Activated CD4-positive, alpha-beta T cell treated with anti-CD3 and anti-CD28 coated beads for 36 hours (primary cell): ENCODE results near the gene SLX4IP. TPM values are rescaled to one million over a fixed set of nuclear protein-coding genes. Genes with fewer than 3 reads are reported as not detected.

Experiments
- ATAC-seq: fragments of 200-7000 bp; cut with Tn5 transposase; one replicate; pipeline ENCODE4 v1.10.0; 2021; ENCODE audit warnings: mild to moderate bottlenecking, moderate library complexity
- CTCF ChIA-PET: fragments of 350-600 bp; sonication (Branson Sonifier 250); formaldehyde crosslinking; loops from one replicate; lab custom pipeline; 2021; ENCODE audit warnings: antibody characterized with exemption; lab: Charles Lee
- POLR2A ChIA-PET: fragments of 350-600 bp; sonication (Branson Sonifier 250); formaldehyde crosslinking; loops from one replicate; lab custom pipeline; 2021; ENCODE audit warnings: antibody characterized with exemption, inconsistent platforms; lab: Charles Lee
- DNase-seq: peaks from one replicate; pipeline ENCODE4 v3.0.0-alpha.2; 2020
- H3K27ac Mint-ChIP-seq: one replicate; pipeline ENCODE4 v1.8.0; 2021; ENCODE audit warnings: mixed read lengths
- H3K27me3 Mint-ChIP-seq: one replicate; pipeline ENCODE4 v1.8.0; 2021; ENCODE audit warnings: mixed read lengths
- H3K36me3 Mint-ChIP-seq: one replicate; pipeline ENCODE4 v1.8.0; 2021; ENCODE audit warnings: low read depth, mixed read lengths
- H3K4me1 Mint-ChIP-seq: one replicate; pipeline ENCODE4 v1.8.0; 2021; ENCODE audit warnings: mixed read lengths
- H3K4me3 Mint-ChIP-seq: one replicate; pipeline ENCODE4 v1.8.0; 2021; ENCODE audit warnings: mild to moderate bottlenecking, moderate library complexity, mixed read lengths
- H3K9me3 Mint-ChIP-seq: one replicate; pipeline ENCODE4 v1.8.0; 2021; ENCODE audit warnings: low read depth, mixed read lengths
- intact Hi-C, 2 experiments: fragments of 100-400 bp; cut with DNase I in 1 of 2; cut with micrococcal nuclease in 1 of 2; formaldehyde crosslinking; loops; one replicate each; pipeline versions ENCODE4 v1.14.2 to v1.15.1; 2022 to 2024; cut with DNase I, micrococcal nuclease
- total RNA-seq, 2 experiments: library from RNA; stranded (reverse); gene quantifications; one replicate each; pipeline ENCODE4 v1.2.3, GENCODE V29; 2021

SLX4IP gene
- total RNA-seq, 2 experiments from 2014 or later = 7.4 to 7.8 TPM

DNA sequence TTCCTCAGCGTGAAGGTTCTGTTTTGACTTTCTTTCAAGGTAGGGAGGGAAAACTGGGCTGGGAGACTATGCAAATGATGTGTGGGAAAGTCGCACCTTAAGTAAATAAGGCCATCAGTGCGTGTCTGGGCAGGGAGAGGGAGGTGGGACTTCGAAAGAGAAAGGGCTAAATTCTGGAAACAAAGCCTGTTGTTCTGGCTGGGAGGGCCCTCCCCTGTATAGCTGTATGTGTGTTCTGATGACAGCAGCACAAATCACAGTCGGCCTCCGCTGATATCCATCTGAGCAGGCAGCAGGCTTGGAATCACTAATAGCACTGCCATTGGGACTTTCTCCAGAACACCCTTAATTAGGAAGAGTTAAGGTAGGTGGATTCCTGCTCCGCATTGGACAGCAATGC lies 219.5 kb downstream of the SLX4IP start:
- intact Hi-C loops = no loop called here
- CTCF ChIA-PET = no interaction called here
- POLR2A ChIA-PET = no interaction called here
- DNase-seq (no peak), ATAC-seq (no peak)
- Mint-ChIP-seq H3K27ac (no peak overlapping the region), H3K36me3 (no peaks in the 10 kb centered on the region), H3K4me3 (no peak overlapping the region), H3K4me1 (peaks cover 3% of the 10 kb centered on the region), H3K9me3 (no peaks in the 10 kb centered on the region), H3K27me3 (peaks cover 8% of the 10 kb centered on the region)

DNA sequence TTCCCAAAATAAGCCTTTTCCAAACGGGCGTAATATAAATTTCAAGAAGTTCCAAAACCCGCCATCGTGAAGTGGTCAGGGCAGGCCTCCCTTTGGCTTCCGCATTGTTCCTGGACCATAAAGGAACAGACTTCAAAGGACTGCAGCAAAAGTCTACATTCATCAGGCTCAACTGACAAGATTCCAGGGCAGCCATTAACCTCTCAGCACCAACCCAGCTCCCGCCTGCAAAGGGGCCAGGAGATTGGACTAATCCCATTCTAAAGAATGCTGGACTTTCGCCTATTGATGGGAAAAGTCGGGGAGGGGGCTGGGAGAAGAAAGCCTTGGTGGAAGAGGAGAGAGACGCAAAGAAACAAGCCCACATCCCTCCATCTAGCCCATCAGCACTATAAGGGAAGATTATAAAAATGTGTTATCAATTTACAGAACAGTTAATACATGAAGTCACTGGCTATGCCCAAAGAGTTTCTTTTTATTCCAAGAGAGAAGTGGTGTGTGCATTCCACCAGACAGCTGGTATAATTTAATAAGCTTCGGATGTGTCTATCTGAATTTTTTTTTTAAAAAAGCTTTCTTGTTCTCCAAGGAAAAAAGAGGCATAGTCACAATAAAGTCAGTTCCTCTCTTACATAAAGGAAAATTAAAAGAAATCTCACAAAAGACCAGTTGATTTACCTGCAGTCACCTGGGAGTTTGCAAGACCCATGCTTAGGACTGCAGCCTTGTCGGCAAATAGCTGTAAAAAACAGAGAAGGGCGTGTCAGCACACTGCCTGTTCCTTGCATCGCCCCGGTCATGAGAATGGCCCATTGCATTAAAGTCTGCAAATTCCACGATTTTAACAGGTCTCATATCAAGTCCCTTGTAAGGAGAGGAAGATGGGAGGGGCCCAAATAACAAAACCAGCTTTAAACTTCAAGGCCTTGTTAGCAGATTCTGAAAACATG lies 220.9 kb downstream of the SLX4IP start:
- Mint-ChIP-seq H3K9me3 (no peaks in the 10 kb centered on the region), H3K36me3 (no peaks in the 10 kb centered on the region), H3K27me3 (peaks cover 10% of the 10 kb centered on the region), H3K27ac (no peak overlapping the region), H3K4me1 (peaks cover 3% of the 10 kb centered on the region), H3K4me3 (no peak overlapping the region)
- DNase-seq = no peak
- ATAC-seq = no peak
- POLR2A ChIA-PET = no interaction called here
- intact Hi-C loops = no loop called here
- CTCF ChIA-PET = interaction anchor here (0.6 to 0.7 kb wide), 2 partner anchors 15 to 459 kb away, joined by 3 read pairs; no protein-coding TSS in a partner anchor

DNA sequence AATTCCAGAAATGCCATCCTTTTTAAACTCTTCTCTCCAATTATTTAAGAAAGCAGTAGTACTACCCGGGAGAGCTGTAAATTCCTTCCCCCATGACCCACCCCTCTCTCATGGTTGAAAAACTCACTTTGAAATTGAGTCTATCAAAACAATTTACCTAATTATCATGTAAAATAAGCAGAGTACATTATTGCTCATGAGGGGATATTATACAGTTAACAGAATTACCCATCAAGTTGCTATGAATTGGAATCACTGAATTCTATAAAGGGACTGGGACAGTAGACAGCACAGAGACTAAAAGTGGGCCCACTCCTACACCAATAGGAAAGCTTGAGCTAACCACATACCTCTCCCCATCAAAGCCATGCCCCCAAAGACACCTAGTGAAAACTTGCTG lies 222.3 kb downstream of the SLX4IP start:
- no peaks in the 10 kb centered on the region for H3K9me3 Mint-ChIP-seq
- H3K4me3 Mint-ChIP-seq = no peak overlapping the region
- CTCF ChIA-PET = interaction anchor here (0.6 kb wide), 1 partner anchor 119 kb away, joined by 4 read pairs; no protein-coding TSS in a partner anchor
- intact Hi-C loops = no loop called here
- no peaks in the 10 kb centered on the region for H3K36me3 Mint-ChIP-seq
- no peak overlapping the region for H3K27ac Mint-ChIP-seq
- H3K27me3 Mint-ChIP-seq = peaks cover 18% of the 10 kb centered on the region
- ATAC-seq (no peak), DNase-seq (no peak)
- peaks cover 3% of the 10 kb centered on the region for H3K4me1 Mint-ChIP-seq
- POLR2A ChIA-PET = no interaction called here

DNA sequence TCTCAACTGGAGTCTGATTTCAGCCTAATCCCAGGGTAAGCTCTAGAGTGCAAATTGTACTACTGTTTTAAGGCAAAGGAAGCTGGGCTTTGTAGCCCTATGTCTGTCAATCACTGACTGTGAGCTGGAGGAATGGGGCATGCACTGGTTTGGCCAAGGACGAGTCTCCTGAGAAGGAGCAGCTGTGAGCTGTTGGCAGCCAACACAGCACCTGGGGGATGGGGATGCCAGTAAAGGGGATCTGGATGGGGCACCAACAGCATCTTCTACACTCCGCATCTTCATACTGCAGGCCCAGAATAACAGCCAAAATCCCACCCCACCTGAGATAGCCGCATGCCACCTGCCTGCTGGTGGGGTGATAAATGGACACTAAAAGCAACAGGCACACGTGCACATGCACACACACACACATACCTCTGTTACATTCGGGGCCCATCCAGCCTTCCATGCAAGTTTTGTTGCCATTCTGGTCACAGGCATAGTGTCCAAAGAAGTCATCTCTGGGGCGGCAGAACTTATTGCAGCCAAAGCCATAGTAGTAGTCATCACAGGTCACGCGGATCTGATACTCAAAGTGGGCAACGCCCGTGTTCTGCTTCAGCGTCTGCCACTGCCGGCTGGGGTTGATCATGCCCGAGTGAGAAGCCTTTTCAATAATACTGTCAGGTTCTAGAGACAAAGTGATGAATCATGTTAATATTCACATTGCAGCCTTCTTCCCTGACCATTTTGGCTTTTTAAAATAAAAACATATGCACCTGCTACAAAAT lies 223.1 kb downstream of the SLX4IP start:
- intact Hi-C loops = no loop called here

DNA sequence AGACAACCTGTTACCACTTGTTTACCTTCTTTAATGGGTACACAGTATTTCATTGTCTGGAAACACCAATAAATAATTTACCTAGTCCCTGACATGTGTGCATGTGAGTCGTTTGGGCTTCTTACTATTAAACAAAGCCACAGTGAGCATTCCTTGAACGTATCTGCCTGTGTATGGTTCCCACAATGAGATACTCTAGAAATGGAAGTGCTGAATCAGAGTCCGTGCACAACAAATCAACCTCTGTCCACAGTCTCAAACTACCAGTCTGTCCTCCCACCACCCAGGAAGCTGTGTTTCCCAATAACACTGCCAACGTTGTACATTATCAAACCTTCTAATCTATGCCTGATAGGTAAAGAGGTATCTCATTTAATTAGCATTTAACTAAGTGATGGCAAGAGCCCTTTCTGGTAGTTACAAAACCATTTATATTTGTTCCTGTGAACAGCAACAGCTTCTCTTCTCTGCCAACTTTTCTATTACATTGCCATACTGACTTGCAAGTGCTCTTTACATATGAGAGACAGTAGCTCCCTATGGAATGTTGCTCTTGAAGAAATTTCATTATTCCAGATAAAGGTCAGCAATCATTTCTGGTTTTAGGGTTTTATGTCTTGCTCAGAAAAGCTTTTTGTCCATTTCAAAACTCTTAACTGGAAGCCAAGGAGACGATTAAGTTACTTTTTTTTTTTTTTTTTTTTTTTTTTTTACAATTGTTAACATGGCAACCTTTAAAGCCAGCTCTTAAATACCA lies 223.9 kb downstream of the SLX4IP start:
- H3K27ac Mint-ChIP-seq = no peak overlapping the region
- no peaks in the 10 kb centered on the region for H3K4me1 Mint-ChIP-seq
- no peak for DNase-seq
- intact Hi-C loops = no loop called here
- no peak overlapping the region for H3K4me3 Mint-ChIP-seq
- peaks cover 21% of the 10 kb centered on the region for H3K27me3 Mint-ChIP-seq
- ATAC-seq = no peak
- CTCF ChIA-PET = interaction anchor here (0.9 kb wide), 1 partner anchor 88 kb away, joined by 3 read pairs; no protein-coding TSS in a partner anchor
- no peaks in the 10 kb centered on the region for H3K9me3 Mint-ChIP-seq
- H3K36me3 Mint-ChIP-seq = no peaks in the 10 kb centered on the region
- POLR2A ChIA-PET = no interaction called here

More for the DNA sequence above, 223.1 kb downstream of the SLX4IP start:
- ChIA-PET POLR2A (no interaction called here), CTCF (no interaction called here)
- ATAC-seq (no peak), DNase-seq (no peak)
- H3K4me3 Mint-ChIP-seq = no peak overlapping the region
- H3K4me1 Mint-ChIP-seq = peaks cover 3% of the 10 kb centered on the region
- no peaks in the 10 kb centered on the region for H3K9me3 Mint-ChIP-seq
- H3K36me3 Mint-ChIP-seq = no peaks in the 10 kb centered on the region
- H3K27ac Mint-ChIP-seq = no peak overlapping the region
- H3K27me3 Mint-ChIP-seq = peaks cover 20% of the 10 kb centered on the region

DNA sequence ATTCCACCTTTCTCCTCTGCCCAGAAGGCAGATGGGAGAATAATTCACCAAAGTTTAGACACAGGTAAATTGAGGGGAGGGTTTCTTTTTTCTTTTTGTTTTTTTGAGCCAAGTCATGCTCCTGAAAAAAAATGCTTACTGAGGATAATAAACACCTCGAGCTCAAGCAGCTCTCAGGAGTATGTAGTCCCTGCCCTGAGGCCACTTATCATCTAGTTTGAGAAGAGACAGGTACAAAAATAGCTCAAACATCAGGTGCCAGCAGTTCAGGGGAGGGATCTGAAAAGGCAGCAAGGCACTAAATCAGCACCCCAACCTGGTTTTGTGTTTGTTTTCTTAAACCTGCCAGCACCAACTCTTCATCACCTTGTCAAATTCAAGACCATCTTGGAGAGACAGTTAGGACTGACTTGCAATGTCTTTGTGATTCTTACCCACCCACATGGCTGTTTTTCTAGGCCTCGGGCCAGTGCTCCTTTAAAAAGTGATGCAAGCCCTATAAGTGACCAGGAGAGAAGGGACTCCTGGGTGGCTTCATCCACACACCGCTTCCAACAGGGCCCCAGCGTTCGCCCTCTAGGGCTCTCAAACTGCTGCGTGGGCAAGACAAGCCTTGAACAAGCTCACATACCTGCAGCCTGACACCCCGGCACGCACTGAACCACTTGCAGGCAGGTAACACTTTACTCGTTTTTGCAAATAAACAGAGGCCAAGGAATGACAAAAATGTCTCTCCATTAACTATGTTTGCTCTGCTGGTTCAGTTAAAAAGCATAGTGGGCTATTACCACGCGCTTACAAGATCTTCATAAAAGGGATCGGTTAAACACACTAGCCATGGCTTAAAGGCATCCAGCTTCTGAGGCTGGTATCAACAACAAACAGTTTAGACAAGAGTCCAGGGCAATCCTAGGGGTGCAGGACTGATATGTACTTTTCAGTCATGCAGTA lies 224.8 kb downstream of the SLX4IP start:
- POLR2A ChIA-PET = no interaction called here
- no peak overlapping the region for H3K4me3 Mint-ChIP-seq
- ATAC-seq = no peak
- DNase-seq = no peak
- no peaks in the 10 kb centered on the region for H3K9me3 Mint-ChIP-seq
- intact Hi-C loops = no loop called here
- no peak overlapping the region for H3K27ac Mint-ChIP-seq
- H3K4me1 Mint-ChIP-seq = no peaks in the 10 kb centered on the region
- no peaks in the 10 kb centered on the region for H3K36me3 Mint-ChIP-seq
- H3K27me3 Mint-ChIP-seq = peaks cover 19% of the 10 kb centered on the region
- CTCF ChIA-PET = interaction anchor here (0.9 kb wide), 1 partner anchor 89 kb away, joined by 3 read pairs; no protein-coding TSS in a partner anchor

DNA sequence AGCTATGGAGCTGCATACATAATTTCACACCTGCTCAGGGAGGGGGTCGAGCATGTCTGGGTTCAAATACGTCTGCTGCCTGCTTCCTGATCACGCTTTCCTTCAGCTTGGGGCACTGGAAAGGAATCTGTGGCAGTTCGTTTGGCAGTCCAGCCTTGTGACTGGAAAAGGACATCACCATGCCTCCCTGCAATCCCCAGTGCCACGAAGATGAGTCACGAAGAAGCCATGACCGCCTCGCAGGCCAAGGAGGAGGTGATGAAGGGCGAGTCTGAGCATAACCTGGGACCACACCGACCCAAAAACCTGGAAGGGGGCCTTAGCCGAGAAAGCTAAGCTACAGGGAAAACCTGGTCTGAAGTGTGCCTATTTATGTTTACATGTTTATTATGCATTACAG lies 225.6 kb downstream of the SLX4IP start:
- H3K36me3 Mint-ChIP-seq = no peaks in the 10 kb centered on the region
- ATAC-seq (no peak), DNase-seq (no peak)
- CTCF ChIA-PET = no interaction called here
- no peak overlapping the region for H3K27ac Mint-ChIP-seq
- H3K4me1 Mint-ChIP-seq = no peaks in the 10 kb centered on the region
- peaks cover 19% of the 10 kb centered on the region for H3K27me3 Mint-ChIP-seq
- POLR2A ChIA-PET = interaction anchor here (1.0 kb wide), 1 partner anchor 12 kb away, joined by 4 read pairs; no protein-coding TSS in a partner anchor
- no peak overlapping the region for H3K4me3 Mint-ChIP-seq
- no peaks in the 10 kb centered on the region for H3K9me3 Mint-ChIP-seq
- intact Hi-C loops = no loop called here

DNA sequence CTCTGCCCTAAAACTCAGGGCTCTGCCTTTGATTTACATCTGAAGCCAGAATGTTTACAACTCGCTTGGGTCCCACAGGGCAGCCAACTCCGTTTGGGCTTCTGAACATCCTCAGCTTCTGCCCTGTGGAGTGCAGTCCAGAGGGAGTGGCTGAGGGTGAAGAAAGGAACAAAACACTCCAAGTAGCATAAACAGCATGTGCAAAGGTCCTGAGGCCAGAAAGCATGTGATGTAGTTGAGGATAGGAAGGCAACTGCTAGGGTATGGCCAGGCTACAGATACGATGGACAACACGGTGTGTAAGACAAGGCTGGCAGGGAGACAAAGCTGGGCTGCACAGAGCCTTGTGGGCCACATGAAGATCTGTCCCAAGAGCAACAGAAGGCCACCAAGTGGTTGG lies 226.2 kb downstream of the SLX4IP start:
- no peaks in the 10 kb centered on the region for H3K9me3 Mint-ChIP-seq
- intact Hi-C loops = no loop called here
- ChIA-PET CTCF (no interaction called here), POLR2A (interaction anchor here (1.0 kb wide), 1 partner anchor 11 kb away, joined by 4 read pairs; no protein-coding TSS in a partner anchor)
- no peak overlapping the region for H3K4me3 Mint-ChIP-seq
- H3K36me3 Mint-ChIP-seq = no peaks in the 10 kb centered on the region
- ATAC-seq (no peak), DNase-seq (no peak)
- H3K4me1 Mint-ChIP-seq = no peaks in the 10 kb centered on the region
- no peak overlapping the region for H3K27ac Mint-ChIP-seq
- peaks cover 22% of the 10 kb centered on the region for H3K27me3 Mint-ChIP-seq

DNA sequence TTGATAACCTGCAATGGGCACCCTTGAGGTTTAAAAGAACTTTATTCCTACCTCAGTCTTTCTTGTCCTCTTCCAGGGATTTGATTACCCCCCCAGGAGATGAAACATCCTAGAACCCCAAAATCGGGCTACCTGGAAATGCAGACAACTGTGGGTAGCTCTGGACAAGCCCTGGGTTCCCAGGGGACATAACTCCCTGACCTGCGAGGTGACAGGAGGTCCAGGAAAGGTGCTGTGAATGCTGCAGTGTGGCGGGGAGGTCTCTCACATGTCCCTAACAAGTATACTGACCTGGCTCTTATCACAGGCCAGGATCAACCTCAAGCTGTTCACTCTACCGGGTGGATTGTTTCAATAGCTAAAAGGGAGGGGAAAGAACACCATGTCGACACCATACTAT lies 227.0 kb downstream of the SLX4IP start:
- H3K27me3 Mint-ChIP-seq = peaks cover 20% of the 10 kb centered on the region

DNA sequence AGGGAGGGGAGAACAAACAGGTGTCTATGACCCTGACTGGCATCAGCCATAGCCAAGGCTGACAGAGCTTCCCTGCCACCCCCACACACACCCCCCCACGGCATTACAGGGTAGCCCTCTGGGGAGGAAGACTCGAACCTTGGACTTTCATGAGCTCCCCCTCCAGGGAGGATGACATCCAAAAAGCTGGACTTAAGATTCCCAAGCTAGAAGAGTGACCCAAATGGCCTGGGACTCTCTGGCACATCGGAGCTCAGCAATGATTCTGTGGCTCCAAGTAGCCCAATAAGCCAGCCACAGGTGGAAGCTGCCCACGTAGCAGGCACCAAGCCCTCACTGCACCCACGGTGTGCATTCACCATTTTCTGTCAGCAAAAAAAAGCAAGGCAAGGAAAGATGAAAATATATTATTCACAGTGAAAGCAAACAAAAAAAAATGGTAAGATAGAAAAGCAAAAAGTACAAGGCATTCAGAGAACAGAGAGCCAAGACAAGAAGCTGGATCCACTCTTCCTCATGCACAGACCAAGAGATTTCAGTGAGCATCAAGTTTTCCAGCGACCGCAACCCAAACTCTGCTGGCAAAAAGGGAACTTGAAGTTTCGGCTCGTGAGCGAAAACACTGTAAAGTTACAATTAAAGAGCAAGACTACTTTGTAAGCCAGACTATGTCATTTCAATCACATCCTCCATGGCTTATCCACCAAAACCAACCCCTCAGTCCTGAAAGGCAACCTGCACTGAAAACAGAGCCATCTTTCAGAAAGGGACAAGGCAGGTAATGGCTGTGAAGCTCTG lies 227.8 kb downstream of the SLX4IP start:
- intact Hi-C loops = no loop called here
- H3K27me3 Mint-ChIP-seq = peaks cover 26% of the 10 kb centered on the region
- no peaks in the 10 kb centered on the region for H3K9me3 Mint-ChIP-seq
- H3K27ac Mint-ChIP-seq = no peak overlapping the region
- ChIA-PET CTCF (no interaction called here), POLR2A (no interaction called here)
- DNase-seq (no peak), ATAC-seq (no peak)
- no peaks in the 10 kb centered on the region for H3K4me1 Mint-ChIP-seq
- H3K4me3 Mint-ChIP-seq = no peak overlapping the region
- H3K36me3 Mint-ChIP-seq = no peaks in the 10 kb centered on the region

More for the DNA sequence above, 227.0 kb downstream of the SLX4IP start:
- ChIA-PET POLR2A (no interaction called here), CTCF (no interaction called here)
- ATAC-seq (no peak), DNase-seq (no peak)
- intact Hi-C loops = no loop called here
- Mint-ChIP-seq H3K9me3 (no peaks in the 10 kb centered on the region), H3K27ac (no peak overlapping the region), H3K36me3 (no peaks in the 10 kb centered on the region), H3K4me3 (no peak overlapping the region), H3K4me1 (no peaks in the 10 kb centered on the region)
